ENCODE measurements around the gene CCDC196. TPM values are rescaled to one million over a fixed set of nuclear protein-coding genes. Genes with fewer than 3 reads are reported as not detected.

The CCDC196 gene
- polyA plus RNA-seq, 1 experiment: not detected

Other genes starting within 250 kb of the CCDC196 start
- 7.2 and 7.7 TPM in 2 replicates for gene GPHN, start 21.8 kb downstream of the CCDC196 start, polyA plus RNA-seq (2011; rRNA removed)

Measured in BJ (cell line).